ENCODE data around the gene SLA2. TPM values are rescaled to one million over a fixed set of nuclear protein-coding genes. Genes with fewer than 3 reads are reported as not detected.

Gene SLA2
- total RNA-seq, 1 experiment from 2014 or later = not detected

- Mint-ChIP-seq H3K36me3 (ENCODE audit: insufficient read depth, unreplicated experiment) (no peaks in the 10 kb centered on the region), H3K27me3 (ENCODE audit: unreplicated experiment) (no peaks in the 10 kb centered on the region), H3K27ac (ENCODE audit: unreplicated experiment) (no peak overlapping the region), H3K4me1 (ENCODE audit: low read depth, unreplicated experiment) (no peaks in the 10 kb centered on the region), H3K9me3 (ENCODE audit: low read depth, unreplicated experiment) (no peaks in the 10 kb centered on the region), H3K4me3 (ENCODE audit: low read depth, unreplicated experiment) (no peak overlapping the region)
- CTCF ChIA-PET = interaction anchor here (1.1 kb wide), 2 partner anchors 12 to 57 kb away, joined by 3 to 4 read pairs; no protein-coding TSS in a partner anchor
- TF ChIP-seq CTCF (IDR thresholded peaks at IDR 0.05; ENCODE audit: unreplicated experiment) = no peak
- DNase-seq = no peak
- no TSS peak for BruUV-seq (replicated peaks)
- intact Hi-C loops (cut with micrococcal nuclease; ENCODE audit: unreplicated experiment) = no loop called here
These were observed 9.0 kb upstream of the SLA2 start for GRCh38 chr20:36655004-36655403.

- Mint-ChIP-seq H3K4me3 (ENCODE audit: low read depth, unreplicated experiment) (no peak overlapping the region), H3K4me1 (ENCODE audit: low read depth, unreplicated experiment) (no peaks in the 10 kb centered on the region), H3K9me3 (ENCODE audit: low read depth, unreplicated experiment) (no peaks in the 10 kb centered on the region), H3K27ac (ENCODE audit: unreplicated experiment) (no peak overlapping the region), H3K27me3 (ENCODE audit: unreplicated experiment) (no peaks in the 10 kb centered on the region), H3K36me3 (ENCODE audit: insufficient read depth, unreplicated experiment) (no peaks in the 10 kb centered on the region)
- TF ChIP-seq CTCF (IDR thresholded peaks at IDR 0.05; ENCODE audit: unreplicated experiment) = no peak
- CTCF ChIA-PET = interaction anchor here (1.1 kb wide), 2 partner anchors 11 to 58 kb away, joined by 3 to 4 read pairs; no protein-coding TSS in a partner anchor
- BruUV-seq (replicated peaks) = no TSS peak
- DNase-seq = no peak
- intact Hi-C loops (cut with micrococcal nuclease; ENCODE audit: unreplicated experiment) = no loop called here
These were observed 8.5 kb upstream of the SLA2 start for GRCh38 chr20:36654506-36654905.

GRCh38 chr20:36653456-36653855 is 7.5 kb upstream of the SLA2 start:
- Mint-ChIP-seq H3K4me1 (ENCODE audit: low read depth, unreplicated experiment) (no peaks in the 10 kb centered on the region), H3K4me3 (ENCODE audit: low read depth, unreplicated experiment) (no peak overlapping the region), H3K36me3 (ENCODE audit: insufficient read depth, unreplicated experiment) (no peaks in the 10 kb centered on the region), H3K27ac (ENCODE audit: unreplicated experiment) (no peak overlapping the region), H3K27me3 (ENCODE audit: unreplicated experiment) (no peaks in the 10 kb centered on the region), H3K9me3 (ENCODE audit: low read depth, unreplicated experiment) (no peaks in the 10 kb centered on the region)
- CTCF ChIA-PET = interaction anchor here (0.5 kb wide), 1 partner anchor 9 kb away, joined by 17 read pairs; no protein-coding TSS in a partner anchor
- BruUV-seq (replicated peaks) = no TSS peak
- intact Hi-C loops (cut with micrococcal nuclease; ENCODE audit: unreplicated experiment) = no loop called here
- no peak for TF ChIP-seq CTCF (IDR thresholded peaks at IDR 0.05; ENCODE audit: unreplicated experiment)
- no peak for DNase-seq

DNA sequence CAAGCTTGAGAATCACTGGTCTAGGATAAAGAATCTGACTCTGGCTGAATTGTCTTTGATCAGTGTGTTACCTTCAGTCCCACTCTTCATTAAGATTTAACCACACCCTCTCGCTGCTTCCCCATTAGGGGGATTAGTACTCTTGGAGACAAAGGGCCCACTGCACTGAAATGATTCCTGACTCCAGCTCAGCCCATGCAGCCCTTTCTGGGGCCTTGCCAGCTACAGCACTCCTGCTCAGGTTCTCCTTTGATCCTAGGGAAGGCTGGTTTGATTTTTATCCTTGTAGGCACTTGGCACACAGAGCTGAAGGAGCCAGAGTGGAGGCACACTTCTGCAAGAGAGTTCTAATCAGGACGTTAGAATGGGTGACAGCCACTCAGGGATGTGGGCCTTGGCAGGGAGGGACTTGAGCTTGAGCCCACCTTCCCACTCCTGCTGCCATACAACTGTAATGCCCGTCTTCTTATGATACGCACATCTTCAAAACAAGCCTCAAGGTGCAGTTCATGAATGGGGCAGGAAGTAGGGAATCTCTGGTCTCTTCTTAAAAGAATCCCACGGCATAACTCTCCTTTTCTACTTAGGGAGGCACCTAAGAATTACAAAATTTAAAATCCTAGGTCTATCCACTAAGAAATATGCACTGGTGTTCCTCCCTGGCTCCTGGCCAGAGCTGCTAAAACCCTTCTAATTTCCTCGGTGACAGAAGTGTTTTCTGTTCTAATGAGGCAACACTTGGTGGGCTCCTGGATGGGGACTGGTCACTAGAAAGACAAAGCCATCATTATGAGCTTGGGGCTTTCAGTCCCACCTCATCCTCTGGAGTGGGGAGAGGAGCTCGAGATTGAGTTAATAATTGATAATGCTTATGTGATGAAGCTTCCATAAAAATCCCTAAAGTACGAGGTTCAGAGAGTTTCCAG is 1.5 kb upstream of the SLA2 start:
- H3K4me1 Mint-ChIP-seq (ENCODE audit: low read depth, unreplicated experiment) = peaks cover 27% of the 10 kb centered on the region
- no TSS peak for BruUV-seq (replicated peaks)
- no peak for DNase-seq
- no peaks in the 10 kb centered on the region for H3K27me3 Mint-ChIP-seq (ENCODE audit: unreplicated experiment)
- no peaks in the 10 kb centered on the region for H3K9me3 Mint-ChIP-seq (ENCODE audit: low read depth, unreplicated experiment)
- TF ChIP-seq CTCF (IDR thresholded peaks at IDR 0.05; ENCODE audit: unreplicated experiment) = no peak
- peaks cover 7% of the 10 kb centered on the region for H3K36me3 Mint-ChIP-seq (ENCODE audit: insufficient read depth, unreplicated experiment)
- intact Hi-C loops (cut with micrococcal nuclease; ENCODE audit: unreplicated experiment) = no loop called here
- H3K27ac Mint-ChIP-seq (ENCODE audit: unreplicated experiment) = no peak overlapping the region
- CTCF ChIA-PET = interaction anchor here (1.5 to 1.6 kb wide), 2 partner anchors 13 to 42 kb away, joined by 3 read pairs; partner anchors contain the start of gene RAB5IF
- H3K4me3 Mint-ChIP-seq (ENCODE audit: low read depth, unreplicated experiment) = no peak overlapping the region

All from Calu3 (cell line).